Mammary epithelial cell (primary cell): ENCODE measurements around the gene CHRNA1.

ENCODE experiments used
- EZH2 ChIP-seq: IDR thresholded peaks from 2 replicates; pipeline ENCODE4 v1.6.1; 2012; ENCODE audit warnings: low read length, inconsistent platforms, borderline replicate concordance
- TF ChIP-seq, protein P1 (sequence below), 2 donors: IDR thresholded peaks in 1 of 2; conservative IDR thresholded peaks in 1 of 2; 2 replicates each; pipeline ENCODE4 v1.5.1; 2011 to 2012; ENCODE audit warnings: inconsistent platforms in 2 of 2, low read length in 2 of 2, mild to moderate bottlenecking in 2 of 2, control low read depth in 1 of 2, low read depth in 1 of 2; ENCODE audit not compliant: insufficient read depth in 1 of 2; ENCODE audit errors: extremely low read depth in 1 of 2

GRCh38 chr2:174780191-174780840, 16.0 kb upstream of the CHRNA1 start:
- TF ChIP-seq, protein P1, sequence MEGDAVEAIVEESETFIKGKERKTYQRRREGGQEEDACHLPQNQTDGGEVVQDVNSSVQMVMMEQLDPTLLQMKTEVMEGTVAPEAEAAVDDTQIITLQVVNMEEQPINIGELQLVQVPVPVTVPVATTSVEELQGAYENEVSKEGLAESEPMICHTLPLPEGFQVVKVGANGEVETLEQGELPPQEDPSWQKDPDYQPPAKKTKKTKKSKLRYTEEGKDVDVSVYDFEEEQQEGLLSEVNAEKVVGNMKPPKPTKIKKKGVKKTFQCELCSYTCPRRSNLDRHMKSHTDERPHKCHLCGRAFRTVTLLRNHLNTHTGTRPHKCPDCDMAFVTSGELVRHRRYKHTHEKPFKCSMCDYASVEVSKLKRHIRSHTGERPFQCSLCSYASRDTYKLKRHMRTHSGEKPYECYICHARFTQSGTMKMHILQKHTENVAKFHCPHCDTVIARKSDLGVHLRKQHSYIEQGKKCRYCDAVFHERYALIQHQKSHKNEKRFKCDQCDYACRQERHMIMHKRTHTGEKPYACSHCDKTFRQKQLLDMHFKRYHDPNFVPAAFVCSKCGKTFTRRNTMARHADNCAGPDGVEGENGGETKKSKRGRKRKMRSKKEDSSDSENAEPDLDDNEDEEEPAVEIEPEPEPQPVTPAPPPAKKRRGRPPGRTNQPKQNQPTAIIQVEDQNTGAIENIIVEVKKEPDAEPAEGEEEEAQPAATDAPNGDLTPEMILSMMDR (conservative IDR thresholded peaks at IDR 0.05 in 1 of 2, IDR thresholded peaks at IDR 0.05 in 1 of 2; ENCODE audit: extremely low read depth in 1 of 2, insufficient read depth in 1 of 2, low read depth in 1 of 2, low read length in 2 of 2): no peak
- no peak for TF ChIP-seq EZH2
